MM.1S (cell line): ENCODE measurements around the gene KBTBD2.

Experiments
- EZH2 ChIP-seq: fragments of 300-600 bp; sonication (generic); optimal IDR thresholded peaks from 2 replicates; pipeline ENCODE3; 2017; ENCODE audit warnings: low read depth, mild to moderate bottlenecking, antibody characterized with exemption, low read length, mixed read lengths
- TF ChIP-seq, protein P1 (sequence below): fragments of 300-600 bp; sonication (generic); IDR thresholded peaks from 2 replicates; pipeline ENCODE4 v1.5.1; 2016; ENCODE audit warnings: antibody characterized with exemption, low read length, mixed read lengths

DNA sequence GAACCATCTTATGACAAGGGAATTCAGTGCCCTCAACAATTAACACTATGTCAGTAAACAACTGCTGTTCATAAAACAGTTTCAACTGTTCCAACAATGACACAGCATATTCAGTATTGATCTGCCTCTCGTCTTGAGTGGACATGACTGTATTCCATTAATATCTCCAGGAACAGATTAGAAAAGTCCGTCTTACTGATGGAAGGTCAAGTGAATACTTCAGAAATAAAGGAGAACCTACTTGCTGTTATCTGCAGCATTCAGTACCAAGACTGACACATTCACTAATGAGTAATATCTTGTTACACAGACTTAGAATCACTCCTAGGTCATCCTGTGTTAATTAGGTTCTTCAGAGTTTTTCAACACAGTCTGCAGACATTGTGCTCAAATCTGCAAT lies 12.1 kb downstream of the KBTBD2 start:
- no peak for TF ChIP-seq EZH2
- TF ChIP-seq, protein P1, sequence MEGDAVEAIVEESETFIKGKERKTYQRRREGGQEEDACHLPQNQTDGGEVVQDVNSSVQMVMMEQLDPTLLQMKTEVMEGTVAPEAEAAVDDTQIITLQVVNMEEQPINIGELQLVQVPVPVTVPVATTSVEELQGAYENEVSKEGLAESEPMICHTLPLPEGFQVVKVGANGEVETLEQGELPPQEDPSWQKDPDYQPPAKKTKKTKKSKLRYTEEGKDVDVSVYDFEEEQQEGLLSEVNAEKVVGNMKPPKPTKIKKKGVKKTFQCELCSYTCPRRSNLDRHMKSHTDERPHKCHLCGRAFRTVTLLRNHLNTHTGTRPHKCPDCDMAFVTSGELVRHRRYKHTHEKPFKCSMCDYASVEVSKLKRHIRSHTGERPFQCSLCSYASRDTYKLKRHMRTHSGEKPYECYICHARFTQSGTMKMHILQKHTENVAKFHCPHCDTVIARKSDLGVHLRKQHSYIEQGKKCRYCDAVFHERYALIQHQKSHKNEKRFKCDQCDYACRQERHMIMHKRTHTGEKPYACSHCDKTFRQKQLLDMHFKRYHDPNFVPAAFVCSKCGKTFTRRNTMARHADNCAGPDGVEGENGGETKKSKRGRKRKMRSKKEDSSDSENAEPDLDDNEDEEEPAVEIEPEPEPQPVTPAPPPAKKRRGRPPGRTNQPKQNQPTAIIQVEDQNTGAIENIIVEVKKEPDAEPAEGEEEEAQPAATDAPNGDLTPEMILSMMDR: no peak
